Endothelial cell of umbilical vein (primary cell): Measurements from ENCODE around the gene ADARB2. TPM values are rescaled to one million over a fixed set of nuclear protein-coding genes. Genes with fewer than 3 reads are reported as not detected.

Experiments
- BruUV-seq: library from RNA; stranded (reverse); fragments of 400-500 nt; replicated peaks from 2 replicates; lab custom pipeline; 2021; lab: Mats Ljungman, UMichigan
- CTCF ChIA-PET: fragments of 300-600, 350-600 bp; sonication (Branson Sonifier 250); formaldehyde crosslinking; loops from one replicate; lab custom pipeline; 2021; ENCODE audit warnings: antibody characterized with exemption, inconsistent platforms; lab: Charles Lee
- POLR2A ChIA-PET: fragments of 300-600, 350-600 bp; sonication (Branson Sonifier 250); formaldehyde crosslinking; loops from one replicate; lab custom pipeline; 2021; ENCODE audit warnings: antibody characterized with exemption, inconsistent platforms; lab: Charles Lee
- DNase-seq: peaks from one replicate; pipeline ENCODE4 v3.0.0-alpha.2; 2011; ENCODE audit warnings: low read depth, low spot score
- FAIRE-seq: peaks from 2 replicates; lab custom pipeline; 2011; peaks lifted over from hg19 to GRCh38; lab: Jason Lieb, UNC
- H2AFZ ChIP-seq: 2 replicates; pipeline ENCODE4 v1.6.0; 2012; ENCODE audit warnings: low read depth, low read length, control low read depth, inconsistent platforms
- H3K27ac ChIP-seq: 2 replicates; pipeline ENCODE4 v1.5.1; 2011; ENCODE audit warnings: low read depth, mild to moderate bottlenecking, control low read depth, low read length, moderate library complexity; ENCODE audit not compliant: insufficient read depth
- H3K27me3 ChIP-seq, 2 experiments: 2 replicates each; pipeline versions ENCODE4 v1.6.0 to v1.6.1; 2011; ENCODE audit warnings: low read length in 2 of 2, mixed read lengths in 1 of 2; ENCODE audit not compliant: control insufficient read depth in 2 of 2, insufficient read depth in 2 of 2
- H3K36me3 ChIP-seq, 2 experiments: 2 replicates in 1 of 2; 3 replicates in 1 of 2; pipeline ENCODE4 v1.5.1; 2011; ENCODE audit warnings: low read length in 2 of 2, mild to moderate bottlenecking in 1 of 2, moderate library complexity in 1 of 2; ENCODE audit not compliant: control insufficient read depth in 2 of 2, insufficient read depth in 2 of 2; ENCODE audit errors: extremely low read depth in 1 of 2
- H3K4me1 ChIP-seq: 3 replicates; pipeline ENCODE4 v1.5.1; 2011; ENCODE audit warnings: mild to moderate bottlenecking, low read length; ENCODE audit not compliant: control insufficient read depth, insufficient read depth; ENCODE audit errors: extremely low read depth
- H3K4me2 ChIP-seq: 2 replicates; pipeline ENCODE4 v1.6.1; 2011; ENCODE audit warnings: low read length, control low read depth, mixed read lengths; ENCODE audit not compliant: insufficient read depth
- H3K4me3 ChIP-seq, 3 experiments: fragments of 200-600 bp in 1 of 3; sonication (generic), shearing (Covaris generic) in 1 of 3; replicated peaks in 1 of 3; 2 replicates each; pipeline ENCODE4 v1.5.1; 2011 to 2016; ENCODE audit warnings: control low read depth in 3 of 3, low read length in 3 of 3, mild to moderate bottlenecking in 2 of 3, inconsistent platforms in 1 of 3, low read depth in 1 of 3, moderate library complexity in 1 of 3; ENCODE audit not compliant: insufficient read depth in 1 of 3
- H3K79me2 ChIP-seq: 2 replicates; pipeline ENCODE4 v1.6.0; 2012; ENCODE audit warnings: low read length, inconsistent platforms; ENCODE audit not compliant: control insufficient read depth, insufficient read depth
- H3K9ac ChIP-seq: replicated peaks from 2 replicates; pipeline ENCODE3; 2011; ENCODE audit warnings: low read length, control low read depth; ENCODE audit not compliant: insufficient read depth; ENCODE audit errors: extremely low read depth
- H3K9me1 ChIP-seq: replicated peaks from 3 replicates; pipeline ENCODE4 v1.6.0; 2011; ENCODE audit warnings: mild to moderate bottlenecking, low read length; ENCODE audit not compliant: control insufficient read depth, insufficient read depth; ENCODE audit errors: extremely low read depth
- H3K9me3 ChIP-seq: replicated peaks from 2 replicates; pipeline ENCODE4 v1.5.1; 2012; ENCODE audit warnings: low read length, inconsistent platforms; ENCODE audit not compliant: control insufficient read depth, insufficient read depth
- H4K20me1 ChIP-seq: replicated peaks from 2 replicates; pipeline ENCODE3; 2011; ENCODE audit warnings: mild to moderate bottlenecking, low read length; ENCODE audit not compliant: control insufficient read depth, insufficient read depth; ENCODE audit errors: extremely low read depth
- EZH2 ChIP-seq: IDR thresholded peaks from 2 replicates; pipeline ENCODE4 v1.6.1; 2012; ENCODE audit warnings: borderline replicate concordance, low read depth, mild to moderate bottlenecking, moderate library complexity, low read length, inconsistent platforms; ENCODE audit not compliant: severe bottlenecking
- FOS ChIP-seq: IDR thresholded peaks from 2 replicates; pipeline ENCODE4 v1.6.1; 2011; ENCODE audit warnings: mild to moderate bottlenecking, low read length, moderate library complexity, borderline replicate concordance; ENCODE audit not compliant: insufficient read depth
- GATA2 ChIP-seq: IDR thresholded peaks from 2 replicates; pipeline ENCODE4 v1.7.0; 2011; ENCODE audit warnings: low read depth, mild to moderate bottlenecking, moderate library complexity, mixed read lengths, low read length; ENCODE audit not compliant: insufficient read length, insufficient read depth
- JUN ChIP-seq: IDR thresholded peaks from 2 replicates; pipeline ENCODE4 v1.6.1; 2011; ENCODE audit warnings: borderline replicate concordance, low read depth; ENCODE audit not compliant: insufficient read length, insufficient read depth
- MYC ChIP-seq: IDR thresholded peaks from one replicate; pipeline ENCODE4 v1.6.1; 2011; ENCODE audit warnings: mild to moderate bottlenecking, low read depth, low read length
- POLR2A ChIP-seq: IDR thresholded peaks from 2 replicates; pipeline ENCODE4 v1.6.1; 2012; ENCODE audit warnings: low read depth, mild to moderate bottlenecking, control low read depth, low read length
- POLR2AphosphoS5 ChIP-seq: IDR thresholded peaks from 2 replicates; pipeline ENCODE4 v1.6.1; 2012; ENCODE audit warnings: low read depth, mild to moderate bottlenecking, control low read depth, low read length, moderate library complexity; ENCODE audit not compliant: insufficient read depth
- dilution Hi-C: fragments of 300-500 bp; cut with MboI; formaldehyde crosslinking; loops from one replicate; pipeline ENCODE4 v1.15.0; 2019; ENCODE audit warnings: low sequenced_read_pairs; ENCODE audit not compliant: extremely low pct_ligation_motif_present
- intact Hi-C: fragments of 100-400 bp; cut with micrococcal nuclease; formaldehyde crosslinking; loops from one replicate; pipeline ENCODE4 v1.10.0; 2022
- polyA plus RNA-seq, 4 experiments: library from polyadenylated mRNA; depleted of rRNA in 3 of 4; stranded (reverse) in 3 of 4; unstranded in 1 of 4; fragments of >200 nt; gene quantifications; 2 replicates each; pipeline versions ENCODE4 v1.2.1 to v1.2.3, GENCODE V29; 2011 to 2012; ENCODE audit warnings: missing spikeins in 1 of 4
- total RNA-seq: library from RNA; stranded (reverse); gene quantifications from 2 replicates; pipeline ENCODE4 v1.2.3, GENCODE V29; 2021
- TF ChIP-seq, protein P1 (sequence below): IDR thresholded peaks from 2 replicates; pipeline ENCODE4 v1.6.1; 2011; ENCODE audit not compliant: insufficient read depth, insufficient read length
- TF ChIP-seq, protein P2 (sequence below), 2 donors: IDR thresholded peaks; 1 replicate in 1 of 2; 2 replicates in 1 of 2; pipeline ENCODE4 v1.5.1; 2011; ENCODE audit warnings: low read length in 2 of 2, mild to moderate bottlenecking in 2 of 2, moderate library complexity in 2 of 2, control low read depth in 1 of 2, inconsistent platforms in 1 of 2, low read depth in 1 of 2; ENCODE audit not compliant: insufficient read depth in 1 of 2; ENCODE audit errors: extremely low read depth in 1 of 2

The ADARB2 gene
- total and polyA plus RNA-seq, 2 donors (not counting 3 experiments of a cell fraction or from before 2014, with no cell fraction given), result not detected

DNA sequence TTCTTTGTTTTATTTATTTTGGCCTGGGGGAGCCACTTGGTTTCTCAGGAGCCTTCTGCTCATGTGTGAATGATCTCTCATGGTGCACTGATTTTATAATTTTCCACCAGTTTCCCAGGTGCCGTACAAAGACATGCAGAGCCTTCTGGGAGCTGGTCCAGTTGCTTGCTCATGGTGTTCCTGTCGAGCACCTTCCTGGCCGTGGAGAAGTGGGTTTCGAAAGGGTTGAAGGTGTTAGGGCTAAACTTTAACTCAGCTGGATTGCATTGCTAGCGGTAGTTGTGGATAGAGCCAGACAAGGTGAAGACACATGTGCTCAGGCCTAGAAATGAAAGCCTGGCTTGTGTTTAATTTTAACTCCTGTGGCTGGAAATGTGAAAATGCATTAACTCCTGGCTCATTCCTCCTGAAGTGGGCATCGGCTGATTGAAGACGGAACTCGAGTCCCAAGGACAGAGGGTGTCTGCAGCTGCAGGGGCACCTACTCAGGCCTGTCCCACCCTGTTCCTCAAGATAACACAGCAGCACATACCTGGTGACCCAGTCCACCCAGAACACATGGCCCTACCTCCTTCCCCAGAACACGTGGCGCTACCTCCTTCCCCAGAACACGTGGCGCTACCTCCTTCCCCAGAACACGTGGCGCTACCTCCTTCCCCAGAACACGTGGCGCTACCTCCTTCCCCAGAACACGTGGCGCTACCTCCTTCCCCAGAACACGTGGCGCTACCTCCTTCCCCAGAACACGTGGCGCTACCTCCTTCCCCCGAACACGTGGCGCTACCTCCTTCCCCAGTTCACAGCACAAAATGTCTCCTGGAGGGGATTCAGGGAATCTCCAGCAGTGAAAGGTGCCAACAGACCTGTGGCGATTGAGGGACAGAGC, 547.9 kb downstream of the ADARB2 start:
- no peaks in the 10 kb centered on the region for H3K4me1 ChIP-seq
- CTCF ChIA-PET, result no interaction called here
- no TSS peak for BruUV-seq
- H4K20me1 ChIP-seq, result no peaks in the 10 kb centered on the region
- no peaks in the 10 kb centered on the region for H3K9me3 ChIP-seq
- H3K9me1 ChIP-seq, result no peaks in the 10 kb centered on the region
- H3K27ac ChIP-seq, result no peak overlapping the region
- no peaks in the 10 kb centered on the region for H3K36me3 ChIP-seq
- H3K79me2 ChIP-seq, result no peaks in the 10 kb centered on the region
- no peak for FAIRE-seq
- no peaks in the 10 kb centered on the region for H3K27me3 ChIP-seq
- no peak overlapping the region for H2AFZ ChIP-seq
- POLR2A ChIA-PET, result no interaction called here
- no peak overlapping the region for H3K9ac ChIP-seq
- TF ChIP-seq, protein P1, sequence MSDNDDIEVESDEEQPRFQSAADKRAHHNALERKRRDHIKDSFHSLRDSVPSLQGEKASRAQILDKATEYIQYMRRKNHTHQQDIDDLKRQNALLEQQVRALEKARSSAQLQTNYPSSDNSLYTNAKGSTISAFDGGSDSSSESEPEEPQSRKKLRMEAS, result no peak
- DNase-seq, result no peak
- dilution Hi-C loops (no loop called here), intact Hi-C loops (no loop called here)
- H3K4me2 ChIP-seq, result no peak overlapping the region
- H3K4me3 ChIP-seq, result no peak overlapping the region

DNA sequence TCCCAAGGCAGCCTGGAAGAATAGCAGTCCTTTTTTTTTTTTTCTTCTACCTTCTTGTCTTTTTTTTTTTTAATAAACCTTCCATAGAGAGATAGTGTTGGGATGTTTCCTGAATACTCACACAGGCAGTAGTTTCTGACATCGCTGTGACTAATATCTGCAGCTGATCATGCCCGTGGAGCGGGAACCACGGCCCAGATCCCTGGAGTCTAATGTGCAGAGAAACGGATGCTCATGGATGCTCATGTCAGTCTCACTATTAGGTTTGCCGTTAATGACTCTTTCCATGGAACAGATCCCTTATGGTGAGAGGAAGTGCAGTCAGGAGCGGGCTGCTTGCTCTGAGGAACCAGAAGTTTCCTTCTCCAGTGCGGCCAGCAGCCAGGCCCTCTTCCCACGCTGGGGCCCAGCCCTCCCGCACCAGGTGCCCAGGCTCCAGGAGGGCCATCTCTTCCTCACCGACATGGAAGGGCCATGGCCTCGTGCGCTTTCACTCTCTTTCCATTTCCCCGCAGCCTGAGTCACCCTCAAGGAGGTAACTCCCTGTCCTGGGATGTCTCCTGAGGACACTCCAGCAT, 548.7 kb downstream of the ADARB2 start:
- TF ChIP-seq FOS (no peak), JUN (no peak), POLR2A (no peak), EZH2 (no peak), POLR2AphosphoS5 (no peak), MYC (no peak), GATA2 (no peak)
- TF ChIP-seq, protein P2, sequence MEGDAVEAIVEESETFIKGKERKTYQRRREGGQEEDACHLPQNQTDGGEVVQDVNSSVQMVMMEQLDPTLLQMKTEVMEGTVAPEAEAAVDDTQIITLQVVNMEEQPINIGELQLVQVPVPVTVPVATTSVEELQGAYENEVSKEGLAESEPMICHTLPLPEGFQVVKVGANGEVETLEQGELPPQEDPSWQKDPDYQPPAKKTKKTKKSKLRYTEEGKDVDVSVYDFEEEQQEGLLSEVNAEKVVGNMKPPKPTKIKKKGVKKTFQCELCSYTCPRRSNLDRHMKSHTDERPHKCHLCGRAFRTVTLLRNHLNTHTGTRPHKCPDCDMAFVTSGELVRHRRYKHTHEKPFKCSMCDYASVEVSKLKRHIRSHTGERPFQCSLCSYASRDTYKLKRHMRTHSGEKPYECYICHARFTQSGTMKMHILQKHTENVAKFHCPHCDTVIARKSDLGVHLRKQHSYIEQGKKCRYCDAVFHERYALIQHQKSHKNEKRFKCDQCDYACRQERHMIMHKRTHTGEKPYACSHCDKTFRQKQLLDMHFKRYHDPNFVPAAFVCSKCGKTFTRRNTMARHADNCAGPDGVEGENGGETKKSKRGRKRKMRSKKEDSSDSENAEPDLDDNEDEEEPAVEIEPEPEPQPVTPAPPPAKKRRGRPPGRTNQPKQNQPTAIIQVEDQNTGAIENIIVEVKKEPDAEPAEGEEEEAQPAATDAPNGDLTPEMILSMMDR (IDR thresholded peaks at IDR 0.05; ENCODE audit: extremely low read depth in 1 of 2, insufficient read depth in 1 of 2, low read depth in 1 of 2, low read length in 2 of 2), result no peak
- TF ChIP-seq, protein P1, result no peak
- no peak overlapping the region for H3K9ac ChIP-seq
- no peaks in the 10 kb centered on the region for H3K36me3 ChIP-seq
- DNase-seq (no peak), FAIRE-seq (no peak)
- H3K9me1 ChIP-seq, result no peaks in the 10 kb centered on the region
- no peaks in the 10 kb centered on the region for H3K4me1 ChIP-seq
- intact Hi-C loops (no loop called here), dilution Hi-C loops (no loop called here)
- no TSS peak for BruUV-seq
- POLR2A ChIA-PET, result no interaction called here
- CTCF ChIA-PET, result no interaction called here
- no peak overlapping the region for H3K4me3 ChIP-seq
- H3K27me3 ChIP-seq, result no peaks in the 10 kb centered on the region
- no peak overlapping the region for H2AFZ ChIP-seq
- no peaks in the 10 kb centered on the region for H4K20me1 ChIP-seq
- no peaks in the 10 kb centered on the region for H3K9me3 ChIP-seq
- no peaks in the 10 kb centered on the region for H3K79me2 ChIP-seq
- no peak overlapping the region for H3K27ac ChIP-seq
- no peak overlapping the region for H3K4me2 ChIP-seq
